K562 (cell line): ENCODE measurements around the gene KRT33A. TPM values are rescaled to one million over a fixed set of nuclear protein-coding genes. Genes with fewer than 3 reads are reported as not detected.
"Not testable (repeated sequence)": the region's sequence is repeated elsewhere in the genome, so short reads cannot be mapped to it uniquely, and the experiment has no call there.

ENCODE experiments used
- ATAC-seq: fragments of 200-7000 bp; cut with Tn5 transposase; 3 replicates; pipeline ENCODE4 v1.9.1; 2020; ENCODE audit warnings: moderate library complexity
- BruUV-seq: library from RNA; stranded (reverse); fragments of 400-500 nt; replicated peaks from 2 replicates; lab custom pipeline; 2021; lab: Mats Ljungman, UMichigan
- CTCF ChIA-PET: fragments of 300-600 bp; formaldehyde crosslinking; extraction: SDS; loops from one replicate; lab custom pipeline; 2021; ENCODE audit warnings: low intra/inter-chr PET ratio; lab: Yijun Ruan, JAX
- POLR2A ChIA-PET: fragments of 300-600, 350-650 bp; sonication (Branson Sonifier 250); formaldehyde crosslinking; extraction: SDS; loops from one replicate; lab custom pipeline; 2021; ENCODE audit warnings: antibody characterized with exemption, inconsistent platforms; lab: Yijun Ruan, JAX
- DNase-seq, 4 experiments: peaks; one replicate each; pipeline versions ENCODE4 v3.0.0 to v3.0.0-alpha.2; 2011 to 2018; ENCODE audit warnings: low spot score in 3 of 4, mixed read lengths in 3 of 4; ENCODE audit errors: extremely low read depth in 1 of 4
- FAIRE-seq: peaks from 2 replicates; lab custom pipeline; 2011; peaks lifted over from hg19 to GRCh38; lab: Jason Lieb, UNC
- H2AFZ ChIP-seq: 2 replicates; pipeline ENCODE4 v1.6.0; 2011; ENCODE audit warnings: low read depth, low read length, control low read depth, inconsistent platforms
- H3K27ac ChIP-seq: fragments of 200-600 bp; 3 replicates; pipeline ENCODE4 v1.8.0; 2011; ENCODE audit warnings: low read depth, mild to moderate bottlenecking, control low read depth, inconsistent platforms, low read length, moderate library complexity, mixed read lengths; ENCODE audit errors: extremely low read depth
- H3K27me3 ChIP-seq, 2 experiments: fragments of 300-600 bp in 1 of 2; 2 replicates in 1 of 2; 3 replicates in 1 of 2; pipeline versions ENCODE4 v1.6.0 to v1.8.0; 2011; ENCODE audit warnings: inconsistent platforms in 2 of 2, low read length in 2 of 2, mild to moderate bottlenecking in 1 of 2, mixed read lengths in 1 of 2, moderate library complexity in 1 of 2; ENCODE audit not compliant: control insufficient read depth in 2 of 2, insufficient read depth in 2 of 2
- H3K36me3 ChIP-seq: fragments of 300-600 bp; 3 replicates; pipeline ENCODE4 v1.8.0; 2011; ENCODE audit warnings: mild to moderate bottlenecking, low read length, inconsistent platforms; ENCODE audit not compliant: control insufficient read depth, insufficient read depth
- H3K4me1 ChIP-seq, 2 experiments: fragments of 200-600 bp in 1 of 2; replicated peaks in 1 of 2; 2 replicates in 1 of 2; 3 replicates in 1 of 2; pipeline versions ENCODE4 v1.5.1 to v1.8.0; 2011; ENCODE audit warnings: inconsistent platforms in 2 of 2, low read length in 2 of 2, mild to moderate bottlenecking in 1 of 2, mixed read lengths in 1 of 2, moderate library complexity in 1 of 2; ENCODE audit not compliant: control insufficient read depth in 2 of 2, insufficient read depth in 2 of 2
- H3K4me2 ChIP-seq: 2 replicates; pipeline ENCODE4 v1.6.1; 2011; ENCODE audit warnings: low read length, control low read depth, inconsistent platforms, mixed read lengths; ENCODE audit not compliant: insufficient read depth
- H3K4me3 ChIP-seq: fragments of 200-600 bp; sonication (generic), shearing (Covaris generic); 2 replicates; pipeline ENCODE4 v1.5.1; 2016; ENCODE audit warnings: control low read depth, inconsistent platforms
- H3K79me2 ChIP-seq: fragments of 200-600 bp; 3 replicates; pipeline ENCODE4 v1.8.0; 2011; ENCODE audit warnings: low read length, inconsistent platforms; ENCODE audit not compliant: control insufficient read depth, insufficient read depth
- H3K9ac ChIP-seq, 2 experiments: 2 replicates each; pipeline versions ENCODE4 v1.6.0 to v1.6.1; 2011; ENCODE audit warnings: low read depth in 2 of 2, low read length in 2 of 2, control low read depth in 1 of 2, inconsistent platforms in 1 of 2, mild to moderate bottlenecking in 1 of 2, mixed read lengths in 1 of 2; ENCODE audit not compliant: insufficient read depth in 1 of 2
- H3K9me1 ChIP-seq: one replicate; pipeline ENCODE4 v1.6.0; 2011; ENCODE audit warnings: inconsistent platforms, mild to moderate bottlenecking, low read length, moderate library complexity; ENCODE audit not compliant: control insufficient read depth, insufficient read depth
- H3K9me3 ChIP-seq: replicated peaks from 2 replicates; pipeline ENCODE4 v1.5.1; 2011; ENCODE audit warnings: low read depth, low read length, inconsistent platforms; ENCODE audit not compliant: control insufficient read depth, insufficient read depth
- H4K20me1 ChIP-seq: replicated peaks from 2 replicates; pipeline ENCODE4 v1.6.1; 2011; ENCODE audit warnings: low read length, inconsistent platforms, mixed read lengths; ENCODE audit not compliant: control insufficient read depth, insufficient read depth
- CTCF ChIP-seq, 3 experiments: IDR thresholded peaks in 2 of 3; conservative IDR thresholded peaks in 1 of 3; 2 replicates each; pipeline ENCODE4 v1.5.1; 2011 to 2012; ENCODE audit warnings: low read length in 3 of 3, mild to moderate bottlenecking in 3 of 3, control low read depth in 2 of 3, improper control_type of control experiment in 1 of 3, inconsistent platforms in 1 of 3, low read depth in 1 of 3, mixed read lengths in 1 of 3, moderate library complexity in 1 of 3; ENCODE audit not compliant: insufficient read depth in 2 of 3
- WGBS: fragments of 100-300 bp; shearing (Covaris generic); methylation state at CpG from one replicate; pipeline ENCODE4 v1.1.6; 2016; ENCODE audit warnings: low coverage, mixed read lengths; ENCODE audit not compliant: insufficient coverage; ENCODE audit errors: missing lambda C conversion rate; 5-methylcytosine and 5-hydroxymethylcytosine counted together
- in situ Hi-C: fragments of 300-500 bp; cut with MboI; formaldehyde crosslinking; loops from 4 replicates; pipeline ENCODE4 v1.15.0; 2018; ENCODE audit warnings: inconsistent platforms, mixed read lengths
- intact Hi-C: fragments of 100-400 bp; cut with micrococcal nuclease; formaldehyde crosslinking; loops from 2 replicates; pipeline ENCODE4 v1.14.2; 2022
- polyA plus RNA-seq, 8 experiments: library from polyadenylated mRNA; depleted of rRNA in 4 of 8; stranded (reverse) in 5 of 8; unstranded in 3 of 8; fragments of >200 nt; fragmentation: Nextera tagmentation in 2 of 8; fragmentation: Illumina TruSeq in 1 of 8; extraction: Ambion mirVana in 2 of 8; extraction: Trizol in 1 of 8; gene quantifications; 2 replicates each; pipeline versions ENCODE4 v1.2.1 to v1.2.3, GENCODE V29; 2011 to 2014; ENCODE audit warnings: inconsistent platforms in 1 of 8, missing spikeins in 1 of 8
- total RNA-seq, 7 experiments: library from RNA; depleted of rRNA in 6 of 7; stranded (reverse); fragments of >200 nt in 6 of 7; fragmentation: Illumina TruSeq in 2 of 7; extraction: Trizol in 2 of 7; gene quantifications; 2 replicates each; pipeline versions ENCODE4 v1.2.1 to v1.2.3, GENCODE V29; 2011 to 2021; ENCODE audit warnings: low replicate concordance in 1 of 7

KRT33A gene
- total and polyA plus RNA-seq, 9 of the 15 experiments (the other 6 are each of a cell fraction or from before 2014, with no cell fraction given), result not detected

DNA sequence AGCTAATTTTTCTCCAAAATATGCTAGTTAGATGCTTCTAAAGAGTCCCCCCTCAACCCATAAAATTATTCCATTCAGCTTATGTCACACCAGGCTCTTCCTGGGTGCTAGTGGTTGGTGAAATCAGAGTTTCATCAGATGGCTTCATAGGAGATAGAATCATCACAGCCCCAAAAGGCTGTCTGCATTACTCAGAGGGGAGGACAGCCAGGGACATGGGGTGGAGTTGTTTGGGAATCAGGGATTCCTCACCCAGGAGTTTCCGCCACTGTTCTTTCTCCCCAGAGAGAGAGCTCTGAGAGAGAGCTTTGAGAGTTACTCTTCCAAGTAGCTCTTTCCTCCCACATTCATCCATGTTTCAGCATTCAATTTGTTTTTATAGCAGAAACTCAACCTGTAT is 31.8 kb upstream of the KRT33A start (continued):
- TF ChIP-seq CTCF (IDR thresholded peaks at IDR 0.05 in 2 of 3, conservative IDR thresholded peaks at IDR 0.05 in 1 of 3; ENCODE audit: insufficient read depth in 2 of 3, low read depth in 1 of 3, low read length in 3 of 3), result no peak

DNA sequence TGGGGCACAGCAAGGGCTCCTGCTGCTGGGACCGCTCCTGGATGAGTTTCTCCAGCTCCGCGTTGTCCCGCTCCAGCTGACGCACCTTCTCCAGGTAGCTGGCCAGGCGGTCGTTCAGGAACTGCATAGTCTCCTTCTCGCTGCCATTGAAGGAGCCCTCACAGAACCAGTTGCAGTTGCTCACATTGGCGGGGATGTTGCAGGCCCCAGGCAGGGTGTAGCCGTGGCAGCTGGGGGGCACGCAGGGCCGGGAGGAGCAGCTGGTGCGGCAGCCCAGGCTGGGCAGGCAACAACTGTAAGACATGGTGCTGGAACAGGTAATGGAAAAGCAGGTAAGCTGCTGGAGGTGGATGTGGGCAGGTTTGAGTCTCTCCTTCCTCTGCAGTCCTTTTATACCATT is 31.3 kb upstream of the KRT33A start, which contains the start of gene KRT34:
TSS of gene KRT34 (minus strand) at position 364 of the 400 bp plus-strand sequence. CDS start at position 304, 60 bp downstream.
- CTCF ChIA-PET, H2AFZ ChIP-seq, H3K27ac ChIP-seq, in situ Hi-C loops, H3K9me3 ChIP-seq, H3K4me2 ChIP-seq, H3K9ac ChIP-seq, H4K20me1 ChIP-seq, POLR2A ChIA-PET, H3K4me3 ChIP-seq, BruUV-seq, H3K36me3 ChIP-seq, intact Hi-C loops, H3K9me1 ChIP-seq, FAIRE-seq, ATAC-seq, H3K4me1 ChIP-seq, H3K79me2 ChIP-seq, DNase-seq: not testable (repeated sequence)
- 4% methylated on average over 10 of the region's 13 CpGs for WGBS
- H3K27me3 ChIP-seq, result peaks cover 5 to 43% of the 10 kb centered on the region in 2 experiments; a peak in 4 of 5 replicates

GRCh38 chr17:41380091-41380490 is 29.5 kb upstream of the KRT33A start:
- H3K4me2 ChIP-seq, ATAC-seq, H3K9me3 ChIP-seq, DNase-seq, BruUV-seq, H3K9ac ChIP-seq, H4K20me1 ChIP-seq, H3K79me2 ChIP-seq, POLR2A ChIA-PET, H3K36me3 ChIP-seq, H3K9me1 ChIP-seq, FAIRE-seq, H3K4me1 ChIP-seq, CTCF ChIA-PET, H3K4me3 ChIP-seq, H3K27ac ChIP-seq, intact Hi-C loops, H2AFZ ChIP-seq, in situ Hi-C loops: not testable (repeated sequence)
- H3K27me3 ChIP-seq, result peaks cover 5 to 43% of the 10 kb centered on the region in 2 experiments; a peak in 4 of 5 replicates
- WGBS, result 1% methylated on average over 7 of the region's 7 CpGs
